GM12865 (cell line): ENCODE data around the gene SLC6A18.
"Not testable (repeated sequence)": the region's sequence is repeated elsewhere in the genome, so short reads cannot be mapped to it uniquely, and the experiment has no call there.

Experiments
- DNase-seq: peaks from one replicate; pipeline ENCODE4 v3.0.0; 2010; ENCODE audit warnings: low read depth
- H3K4me3 ChIP-seq: 2 replicates; pipeline ENCODE4 v1.5.1; 2011; ENCODE audit warnings: mild to moderate bottlenecking, low read depth, low read length, control low read depth
- CTCF ChIP-seq: IDR thresholded peaks from 2 replicates; pipeline ENCODE4 v1.5.1; 2011; ENCODE audit warnings: low read length, control low read depth, low read depth, inconsistent platforms; ENCODE audit not compliant: insufficient read depth; ENCODE audit errors: missing control alignments

SLC6A18 gene

GRCh38 chr5:1261643-1262042 is 36.5 kb downstream of the SLC6A18 start:
- no peak for DNase-seq
- no peak for TF ChIP-seq CTCF
- H3K4me3 ChIP-seq, result no peak overlapping the region

GRCh38 chr5:1262381-1262780 is 37.2 kb downstream of the SLC6A18 start:
- TF ChIP-seq CTCF, result no peak
- no peak overlapping the region for H3K4me3 ChIP-seq
- no peak for DNase-seq

- H3K4me3 ChIP-seq, result no peak overlapping the region
- TF ChIP-seq CTCF, result no peak
- no peak for DNase-seq
Observed at GRCh38 chr5:1264211-1264610, 39.0 kb downstream of the SLC6A18 start.

GRCh38 chr5:1265026-1265425 is 39.8 kb downstream of the SLC6A18 start:
- no peak for DNase-seq
- TF ChIP-seq CTCF, result no peak
- no peak overlapping the region for H3K4me3 ChIP-seq

- no peak for DNase-seq
- TF ChIP-seq CTCF, result no peak
- H3K4me3 ChIP-seq, result no peak overlapping the region
Observed at GRCh38 chr5:1265461-1266455, 40.6 kb downstream of the SLC6A18 start.

- no peak for DNase-seq
- TF ChIP-seq CTCF, result no peak
- H3K4me3 ChIP-seq, result no peak overlapping the region
Observed at GRCh38 chr5:1266791-1267190, 41.6 kb downstream of the SLC6A18 start.

GRCh38 chr5:1267464-1267863 is 42.3 kb downstream of the SLC6A18 start:
- not testable (repeated sequence) for H3K4me3 ChIP-seq, DNase-seq
